ENCODE measurements around the gene GDF11.

GRCh38 chr12:55696141-55696540, 46.8 kb upstream of the GDF11 start:
- no peak for TF ChIP-seq YY1 (IDR thresholded peaks at IDR 0.05; ENCODE audit: insufficient read depth, insufficient read length)
- TF ChIP-seq ZNF274 (IDR thresholded peaks at IDR 0.05; ENCODE audit: low read depth, low read length), result no peak
- no peak for TF ChIP-seq SUZ12 (IDR thresholded peaks at IDR 0.05; ENCODE audit: extremely low read depth, insufficient read depth, insufficient read length)
